Caco-2 (cell line): ENCODE results near the gene SDSL. TPM values are rescaled to one million over a fixed set of nuclear protein-coding genes. Genes with fewer than 3 reads are reported as not detected.

ENCODE experiments used
- BruUV-seq: library from RNA; stranded (reverse); fragments of 400-500 nt; replicated peaks from 2 replicates; lab custom pipeline; 2021; lab: Mats Ljungman, UMichigan
- CTCF ChIA-PET: fragments of 300-600 bp; sonication (Branson Sonifier 250); formaldehyde crosslinking; loops from one replicate; lab custom pipeline; 2022; ENCODE audit warnings: antibody characterized with exemption; lab: Charles Lee
- POLR2A ChIA-PET: fragments of 300-600 bp; sonication (Branson Sonifier 250); formaldehyde crosslinking; loops from one replicate; lab custom pipeline; 2022; ENCODE audit warnings: antibody characterized with exemption; lab: Charles Lee
- DNase-seq, 2 experiments: peaks; one replicate each; pipeline versions ENCODE4 v3.0.0 to v3.0.0-alpha.2; 2020 to 2022
- H3K27me3 ChIP-seq: replicated peaks from 2 replicates; pipeline ENCODE4 v1.6.0; 2011; ENCODE audit warnings: low read length; ENCODE audit not compliant: control insufficient read depth, insufficient read depth
- H3K36me3 ChIP-seq: 2 replicates; pipeline ENCODE4 v1.5.1; 2011; ENCODE audit warnings: low read length; ENCODE audit not compliant: control insufficient read depth, insufficient read depth
- H3K4me1 ChIP-seq: fragments of 250-450 bp; sonication (Bioruptor Pico); 2 replicates; pipeline ENCODE4 v1.5.1; 2020; ENCODE audit warnings: mild to moderate bottlenecking
- H3K4me3 ChIP-seq: 2 replicates; pipeline ENCODE4 v1.5.1; 2011; ENCODE audit warnings: low read depth, mild to moderate bottlenecking, control low read depth, low read length
- H3K9me3 ChIP-seq: fragments of 250-450 bp; sonication (Bioruptor Pico); 2 replicates; pipeline ENCODE4 v1.5.1; 2020; ENCODE audit warnings: mild to moderate bottlenecking, moderate library complexity
- H3K27ac Mint-ChIP-seq: one replicate; pipeline ENCODE4 v1.8.0; 2022; ENCODE audit warnings: mixed read lengths; ENCODE audit not compliant: unreplicated experiment
- H3K27me3 Mint-ChIP-seq: one replicate; pipeline ENCODE4 v1.8.0; 2022; ENCODE audit warnings: mixed read lengths; ENCODE audit not compliant: insufficient read depth, unreplicated experiment
- H3K36me3 Mint-ChIP-seq: one replicate; pipeline ENCODE4 v1.8.0; 2022; ENCODE audit warnings: mild to moderate bottlenecking, mixed read lengths; ENCODE audit not compliant: insufficient read depth, unreplicated experiment
- H3K4me1 Mint-ChIP-seq: one replicate; pipeline ENCODE4 v1.8.0; 2022; ENCODE audit warnings: low read depth, mixed read lengths; ENCODE audit not compliant: unreplicated experiment
- H3K4me3 Mint-ChIP-seq: one replicate; pipeline ENCODE4 v1.8.0; 2022; ENCODE audit warnings: mild to moderate bottlenecking, moderate library complexity, mixed read lengths; ENCODE audit not compliant: unreplicated experiment
- H3K9me3 Mint-ChIP-seq: one replicate; pipeline ENCODE4 v1.8.0; 2022; ENCODE audit warnings: mixed read lengths; ENCODE audit not compliant: unreplicated experiment
- intact Hi-C: fragments of 100-400 bp; cut with micrococcal nuclease; formaldehyde crosslinking; loops from one replicate; pipeline ENCODE4 v1.10.0; 2022; ENCODE audit not compliant: unreplicated experiment
- total RNA-seq: library from RNA; stranded (reverse); gene quantifications from 2 replicates; pipeline ENCODE4 v1.2.3, GENCODE V29; 2022
- TF ChIP-seq, protein P1 (sequence below), 2 experiments: fragments of 200-600 bp in 1 of 2; IDR thresholded peaks; 1 replicate in 1 of 2; 2 replicates in 1 of 2; pipeline versions ENCODE4 v1.5.1 to v1.8.0; 2011 to 2022; ENCODE audit warnings: antibody characterized with exemption in 1 of 2, control low read depth in 1 of 2, inconsistent platforms in 1 of 2, low read depth in 1 of 2, low read length in 1 of 2, mild to moderate bottlenecking in 1 of 2, moderate library complexity in 1 of 2; ENCODE audit not compliant: insufficient read depth in 1 of 2, severe bottlenecking in 1 of 2, unreplicated experiment in 1 of 2

SDSL gene
- total RNA-seq, 1 experiment from 2014 or later: 4.5 TPM

- POLR2A ChIA-PET: no interaction called here
- Mint-ChIP-seq H3K36me3 (no peaks in the 10 kb centered on the region), H3K9me3 (no peaks in the 10 kb centered on the region), H3K4me3 (no peak overlapping the region), H3K27ac (no peak overlapping the region), H3K4me1 (no peaks in the 10 kb centered on the region), H3K27me3 (peaks cover 40% of the 10 kb centered on the region)
- DNase-seq: no peak
- TF ChIP-seq, protein P1, sequence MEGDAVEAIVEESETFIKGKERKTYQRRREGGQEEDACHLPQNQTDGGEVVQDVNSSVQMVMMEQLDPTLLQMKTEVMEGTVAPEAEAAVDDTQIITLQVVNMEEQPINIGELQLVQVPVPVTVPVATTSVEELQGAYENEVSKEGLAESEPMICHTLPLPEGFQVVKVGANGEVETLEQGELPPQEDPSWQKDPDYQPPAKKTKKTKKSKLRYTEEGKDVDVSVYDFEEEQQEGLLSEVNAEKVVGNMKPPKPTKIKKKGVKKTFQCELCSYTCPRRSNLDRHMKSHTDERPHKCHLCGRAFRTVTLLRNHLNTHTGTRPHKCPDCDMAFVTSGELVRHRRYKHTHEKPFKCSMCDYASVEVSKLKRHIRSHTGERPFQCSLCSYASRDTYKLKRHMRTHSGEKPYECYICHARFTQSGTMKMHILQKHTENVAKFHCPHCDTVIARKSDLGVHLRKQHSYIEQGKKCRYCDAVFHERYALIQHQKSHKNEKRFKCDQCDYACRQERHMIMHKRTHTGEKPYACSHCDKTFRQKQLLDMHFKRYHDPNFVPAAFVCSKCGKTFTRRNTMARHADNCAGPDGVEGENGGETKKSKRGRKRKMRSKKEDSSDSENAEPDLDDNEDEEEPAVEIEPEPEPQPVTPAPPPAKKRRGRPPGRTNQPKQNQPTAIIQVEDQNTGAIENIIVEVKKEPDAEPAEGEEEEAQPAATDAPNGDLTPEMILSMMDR (IDR thresholded peaks at IDR 0.05; ENCODE audit: insufficient read depth in 1 of 2, low read depth in 1 of 2, low read length in 1 of 2, severe bottlenecking in 1 of 2, unreplicated experiment in 1 of 2): no peak
- no TSS peak for BruUV-seq
- Histone ChIP-seq H3K36me3 (no peaks in the 10 kb centered on the region), H3K4me1 (no peaks in the 10 kb centered on the region), H3K27me3 (peaks cover 4% of the 10 kb centered on the region), H3K9me3 (peaks cover 4% of the 10 kb centered on the region; the same call in 1 of the 2 replicates), H3K4me3 (no peak overlapping the region)
- CTCF ChIA-PET: interaction anchor here (0.7 kb wide), 1 partner anchor 18 kb away, joined by 7 read pairs; no protein-coding TSS in a partner anchor
- intact Hi-C loops: no loop called here
These were observed 54.2 kb downstream of the SDSL start for GRCh38 chr12:113476176-113476986.

DNA sequence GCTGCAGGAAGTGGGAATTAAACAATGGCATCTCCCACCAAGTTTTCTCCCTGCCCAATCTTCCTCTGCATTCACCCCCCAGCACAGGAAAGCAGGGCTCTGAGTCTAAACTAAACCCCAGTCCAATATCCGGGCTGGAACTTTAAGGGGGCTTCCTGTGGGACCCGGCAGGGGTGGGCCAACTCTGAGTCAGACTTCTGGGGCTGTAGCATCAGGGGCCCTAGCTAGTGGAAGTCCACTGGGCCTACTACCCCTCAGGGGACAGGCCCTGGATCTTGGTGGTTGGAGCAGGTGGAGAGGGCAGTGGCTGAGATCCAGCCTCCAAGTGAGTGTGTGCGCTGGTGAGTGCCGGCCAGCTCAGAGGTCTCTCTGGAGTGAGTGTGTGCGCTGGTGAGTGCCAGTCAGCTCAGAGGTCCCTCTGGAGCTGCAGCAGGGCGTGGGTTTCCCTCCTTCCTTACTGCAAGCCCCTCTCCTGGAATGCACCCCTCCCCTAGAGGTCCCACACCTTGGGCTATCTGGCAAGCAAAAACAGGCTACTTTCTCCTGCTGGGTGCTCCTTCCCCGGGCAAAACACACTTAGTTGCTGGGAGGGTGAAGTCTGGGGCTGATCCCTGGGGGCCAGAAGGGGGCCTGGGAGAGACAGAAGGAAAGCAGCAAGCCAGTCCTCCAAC, 55.1 kb downstream of the SDSL start:
- no peak overlapping the region for H3K27ac Mint-ChIP-seq
- no peaks in the 10 kb centered on the region for H3K36me3 ChIP-seq
- ChIA-PET CTCF (interaction anchor here (1.6 kb wide), 1 partner anchor 15 kb away, joined by 5 read pairs; no protein-coding TSS in a partner anchor), POLR2A (no interaction called here)
- intact Hi-C loops: no loop called here
- H3K27me3 ChIP-seq: peaks cover 4% of the 10 kb centered on the region
- H3K4me1 ChIP-seq: no peaks in the 10 kb centered on the region
- no peaks in the 10 kb centered on the region for H3K9me3 Mint-ChIP-seq
- no peaks in the 10 kb centered on the region for H3K4me1 Mint-ChIP-seq
- H3K4me3 ChIP-seq: no peak overlapping the region
- no peaks in the 10 kb centered on the region for H3K36me3 Mint-ChIP-seq
- TF ChIP-seq, protein P1 (IDR thresholded peaks at IDR 0.05; ENCODE audit: insufficient read depth in 1 of 2, low read depth in 1 of 2, low read length in 1 of 2, severe bottlenecking in 1 of 2, unreplicated experiment in 1 of 2): no peak
- peaks cover 38% of the 10 kb centered on the region for H3K27me3 Mint-ChIP-seq
- H3K9me3 ChIP-seq: peaks cover 4% of the 10 kb centered on the region; the same call in 1 of the 2 replicates
- DNase-seq: no peak
- BruUV-seq: no TSS peak
- H3K4me3 Mint-ChIP-seq: no peak overlapping the region

DNA sequence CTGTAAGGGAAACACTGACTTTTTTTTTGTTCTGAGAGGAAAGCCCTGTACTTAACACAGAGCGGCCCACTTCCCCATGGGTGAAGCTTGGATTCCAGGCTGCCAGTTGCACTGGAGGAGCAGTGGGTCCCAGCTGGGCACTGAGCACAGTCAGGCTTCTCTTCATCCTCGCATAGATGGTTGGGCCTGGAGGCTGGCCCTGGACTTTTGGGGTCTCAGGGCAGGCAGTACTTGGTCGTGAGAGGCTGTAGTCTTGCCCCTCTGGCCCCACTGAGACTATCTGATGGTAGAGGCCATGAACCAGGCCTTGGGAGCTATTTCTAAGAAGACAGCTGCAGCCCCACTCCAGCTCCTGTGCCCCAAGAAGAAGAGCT, 55.6 kb downstream of the SDSL start:
- ChIA-PET CTCF (interaction anchor here (1.6 kb wide), 1 partner anchor 16 kb away, joined by 5 read pairs; no protein-coding TSS in a partner anchor), POLR2A (no interaction called here)
- H3K4me1 Mint-ChIP-seq: no peaks in the 10 kb centered on the region
- peaks cover 41% of the 10 kb centered on the region for H3K27me3 Mint-ChIP-seq
- H3K36me3 Mint-ChIP-seq: no peaks in the 10 kb centered on the region
- H3K9me3 Mint-ChIP-seq: no peaks in the 10 kb centered on the region
- no TSS peak for BruUV-seq
- Histone ChIP-seq H3K4me1 (no peaks in the 10 kb centered on the region), H3K9me3 (peaks cover 4% of the 10 kb centered on the region; the same call in 1 of the 2 replicates), H3K27me3 (peaks cover 4% of the 10 kb centered on the region), H3K4me3 (no peak overlapping the region), H3K36me3 (no peaks in the 10 kb centered on the region)
- no peak for DNase-seq
- intact Hi-C loops: no loop called here
- H3K4me3 Mint-ChIP-seq: no peak overlapping the region
- H3K27ac Mint-ChIP-seq: no peak overlapping the region
- TF ChIP-seq, protein P1 (IDR thresholded peaks at IDR 0.05; ENCODE audit: insufficient read depth in 1 of 2, low read depth in 1 of 2, low read length in 1 of 2, severe bottlenecking in 1 of 2, unreplicated experiment in 1 of 2): no peak
